AG04449 (cell line): Measurements from ENCODE around the gene GLB1L3.

Experiments
- CTCF ChIA-PET: fragments of 350-600 bp; formaldehyde crosslinking; extraction: SDS; loops from one replicate; lab custom pipeline; 2021; ENCODE audit warnings: antibody characterized with exemption; lab: Yijun Ruan, JAX
- POLR2A ChIA-PET: fragments of 400-600, 350-600 bp; formaldehyde crosslinking; extraction: SDS; loops from one replicate; lab custom pipeline; 2020; ENCODE audit warnings: antibody characterized with exemption, inconsistent platforms; lab: Yijun Ruan, JAX
- DNase-seq: peaks from one replicate; pipeline ENCODE4 v3.0.0-alpha.2; 2010; ENCODE audit warnings: low read depth, low spot score
- H3K4me3 ChIP-seq: 2 replicates; pipeline ENCODE4 v1.5.1; 2011; ENCODE audit warnings: low read depth, mild to moderate bottlenecking, control low read depth, low read length
- TF ChIP-seq, protein P1 (sequence below): IDR thresholded peaks from one replicate; pipeline ENCODE4 v1.5.1; 2011; ENCODE audit warnings: mild to moderate bottlenecking, moderate library complexity, low read length, control low read depth, inconsistent platforms; ENCODE audit not compliant: insufficient read depth; ENCODE audit errors: missing control alignments

The GLB1L3 gene

DNA sequence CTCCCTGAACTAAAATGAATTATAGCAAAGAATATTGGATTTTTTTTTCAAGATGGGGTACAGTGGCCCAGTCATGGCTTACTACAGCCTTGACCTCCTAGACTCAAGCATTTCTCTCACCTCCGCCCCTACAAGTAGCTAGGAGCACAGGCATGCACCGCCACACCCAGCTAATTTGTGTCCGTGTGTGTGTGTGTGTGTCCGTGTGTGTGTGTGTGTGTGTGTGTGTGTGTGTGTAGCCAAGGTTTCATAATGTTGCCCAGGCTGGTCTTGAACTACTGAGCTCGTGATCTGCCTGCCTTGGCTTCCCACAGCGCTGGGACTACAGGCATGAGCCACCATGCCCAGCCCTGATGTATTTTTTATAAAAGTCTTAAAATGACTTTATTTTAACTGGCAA lies 35.6 kb upstream of the GLB1L3 start:
- CTCF ChIA-PET: interaction anchor here (1.0 kb wide), 1 partner anchor 9 kb away, joined by 4 read pairs; no protein-coding TSS in a partner anchor
- POLR2A ChIA-PET: no interaction called here

GRCh38 chr11:134242376-134242775 lies 33.8 kb upstream of the GLB1L3 start:
- POLR2A ChIA-PET: no interaction called here
- TF ChIP-seq, protein P1, sequence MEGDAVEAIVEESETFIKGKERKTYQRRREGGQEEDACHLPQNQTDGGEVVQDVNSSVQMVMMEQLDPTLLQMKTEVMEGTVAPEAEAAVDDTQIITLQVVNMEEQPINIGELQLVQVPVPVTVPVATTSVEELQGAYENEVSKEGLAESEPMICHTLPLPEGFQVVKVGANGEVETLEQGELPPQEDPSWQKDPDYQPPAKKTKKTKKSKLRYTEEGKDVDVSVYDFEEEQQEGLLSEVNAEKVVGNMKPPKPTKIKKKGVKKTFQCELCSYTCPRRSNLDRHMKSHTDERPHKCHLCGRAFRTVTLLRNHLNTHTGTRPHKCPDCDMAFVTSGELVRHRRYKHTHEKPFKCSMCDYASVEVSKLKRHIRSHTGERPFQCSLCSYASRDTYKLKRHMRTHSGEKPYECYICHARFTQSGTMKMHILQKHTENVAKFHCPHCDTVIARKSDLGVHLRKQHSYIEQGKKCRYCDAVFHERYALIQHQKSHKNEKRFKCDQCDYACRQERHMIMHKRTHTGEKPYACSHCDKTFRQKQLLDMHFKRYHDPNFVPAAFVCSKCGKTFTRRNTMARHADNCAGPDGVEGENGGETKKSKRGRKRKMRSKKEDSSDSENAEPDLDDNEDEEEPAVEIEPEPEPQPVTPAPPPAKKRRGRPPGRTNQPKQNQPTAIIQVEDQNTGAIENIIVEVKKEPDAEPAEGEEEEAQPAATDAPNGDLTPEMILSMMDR: no peak
- CTCF ChIA-PET: interaction anchor here (0.9 kb wide), 1 partner anchor 9 kb away, joined by 3 read pairs; no protein-coding TSS in a partner anchor
- no peak overlapping the region for H3K4me3 ChIP-seq
- no peak for DNase-seq

More for the DNA sequence above, 35.6 kb upstream of the GLB1L3 start:
- DNase-seq: no peak
- TF ChIP-seq, protein P1: no peak
- no peak overlapping the region for H3K4me3 ChIP-seq

DNA sequence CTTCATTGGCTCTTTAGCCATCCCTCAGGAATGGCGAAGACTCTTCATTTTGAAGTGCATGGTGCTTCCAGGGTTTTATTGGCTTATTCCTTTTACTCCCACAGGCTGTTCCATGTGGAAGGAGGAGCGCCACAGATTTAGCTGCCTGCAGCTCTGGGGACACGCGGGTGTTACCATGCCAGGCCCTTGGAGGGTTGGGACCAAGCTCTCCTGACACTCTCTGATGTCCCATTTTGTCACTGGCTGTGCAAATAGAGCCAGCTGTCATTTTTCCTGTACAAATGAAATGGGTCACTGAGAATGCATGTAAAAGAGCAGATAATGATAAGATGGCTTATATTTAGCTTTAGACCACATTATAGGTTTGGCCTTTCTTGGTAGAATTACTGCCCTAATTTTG lies 32.3 kb upstream of the GLB1L3 start:
- H3K4me3 ChIP-seq: no peak overlapping the region
- TF ChIP-seq, protein P1: no peak
- ChIA-PET POLR2A (interaction anchor here (1.6 kb wide), 1 partner anchor 19 kb away, joined by 4 read pairs; the partner anchor contains the start of gene VPS26B), CTCF (interaction anchor here (0.8 to 1.6 kb wide), 8 partner anchors 10 to 105 kb away, joined by 3 to 7 read pairs (median 4); partner anchors contain the start of gene VPS26B)
- DNase-seq: no peak

GRCh38 chr11:134244593-134244992 lies 31.6 kb upstream of the GLB1L3 start:
- ChIA-PET POLR2A (interaction anchor here (1.6 kb wide), 1 partner anchor 20 kb away, joined by 4 read pairs; the partner anchor contains the start of gene VPS26B), CTCF (interaction anchor here (0.6 to 1.6 kb wide), 10 partner anchors 10 to 1750 kb away, joined by 3 to 7 read pairs (median 4); partner anchors contain the start of gene VPS26B)
- DNase-seq: no peak
- TF ChIP-seq, protein P1: peak; percentile 55
- H3K4me3 ChIP-seq: no peak overlapping the region

DNA sequence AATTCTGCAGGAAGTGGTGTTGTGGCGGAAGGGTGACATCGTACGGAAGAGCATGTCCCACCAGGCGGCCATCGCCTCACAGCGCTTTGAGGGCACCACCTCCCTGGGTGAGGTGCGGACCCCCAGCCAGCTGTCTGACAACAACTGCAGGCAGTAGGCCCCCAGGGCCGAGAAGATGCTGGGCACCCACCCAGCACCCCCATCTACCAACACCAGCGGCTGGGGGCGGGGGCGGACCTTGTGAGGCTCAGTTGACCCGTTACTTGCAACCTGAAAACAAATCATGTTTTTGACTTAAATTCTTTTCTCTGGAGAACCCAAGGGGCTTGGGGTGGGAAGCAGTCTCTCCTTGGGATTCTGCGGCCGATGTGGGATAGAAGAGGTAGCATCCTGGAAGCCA lies 30.7 kb upstream of the GLB1L3 start:
- POLR2A ChIA-PET: no interaction called here
- no peak overlapping the region for H3K4me3 ChIP-seq
- CTCF ChIA-PET: interaction anchor here (0.8 to 1.0 kb wide), 3 partner anchors 17 to 317 kb away, joined by 3 to 4 read pairs (median 4); no protein-coding TSS in a partner anchor
- DNase-seq: no peak
- TF ChIP-seq, protein P1: no peak

DNA sequence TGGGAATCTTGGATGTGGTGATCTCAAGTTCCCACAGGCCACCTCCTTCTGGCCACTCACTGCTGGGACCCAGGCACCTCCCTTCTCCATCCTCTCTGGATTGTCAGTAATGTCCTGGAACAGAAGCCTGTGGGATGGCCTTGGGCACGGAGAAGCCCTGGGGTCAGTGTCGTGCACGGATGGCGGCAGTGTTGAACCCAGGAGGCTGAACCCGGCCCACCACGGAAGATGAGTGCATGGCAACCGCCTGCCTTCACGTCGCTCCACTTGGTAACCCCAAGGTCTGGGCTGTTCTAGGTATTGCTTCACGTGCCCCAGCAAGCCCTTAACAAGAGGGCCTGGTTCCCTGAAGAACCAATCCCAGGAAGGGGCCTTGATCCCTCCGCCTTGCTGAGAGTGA lies 30.1 kb upstream of the GLB1L3 start:
- no peak overlapping the region for H3K4me3 ChIP-seq
- ChIA-PET CTCF (interaction anchor here (1.0 kb wide), 1 partner anchor 318 kb away, joined by 4 read pairs; no protein-coding TSS in a partner anchor), POLR2A (no interaction called here)
- DNase-seq: no peak
- TF ChIP-seq, protein P1: no peak
